HepG2 (cell line): Measurements from ENCODE around the gene RRM2. TPM values are rescaled to one million over a fixed set of nuclear protein-coding genes. Genes with fewer than 3 reads are reported as not detected.

ENCODE experiments used
- ASH2L ChIP-seq: fragments of 300-600, 200-600 bp; sonication (generic); IDR thresholded peaks from 2 replicates; pipeline ENCODE4 v1.7.0; 2017; ENCODE audit warnings: low read depth, mild to moderate bottlenecking, moderate library complexity, mixed read lengths, low read length; ENCODE audit not compliant: insufficient read length
- CSRNP1 ChIP-seq: sonication (generic); formaldehyde crosslinking; IDR thresholded peaks from 2 replicates; pipeline ENCODE4 v1.8.1; 2023; ENCODE audit warnings: mild to moderate bottlenecking, missing genetic modification reagents
- IKZF4 ChIP-seq: sonication (generic); formaldehyde crosslinking; IDR thresholded peaks from 2 replicates; pipeline ENCODE4 v1.5.1; 2020; ENCODE audit warnings: borderline replicate concordance, mild to moderate bottlenecking, low read depth, missing genetic modification reagents; ENCODE audit errors: not compliant biosample characterization
- IRF2 ChIP-seq: IDR thresholded peaks from 2 replicates; pipeline ENCODE4 v1.6.1; 2018; ENCODE audit warnings: missing genetic modification reagents, missing compliant biosample characterization
- NCOA2 ChIP-seq: sonication (generic); formaldehyde crosslinking; IDR thresholded peaks from 2 replicates; pipeline ENCODE4 v1.8.0; 2022; ENCODE audit warnings: inconsistent platforms
- NPAS2 ChIP-seq: sonication (generic); formaldehyde crosslinking; IDR thresholded peaks from 2 replicates; pipeline ENCODE4 v1.8.0; 2022; ENCODE audit warnings: mild to moderate bottlenecking, missing genetic modification reagents, borderline replicate concordance
- SYNCRIP ChIP-seq: fragments of 200-400 bp; formaldehyde crosslinking; IDR thresholded peaks from 2 replicates; pipeline ENCODE4 v1.6.1; 2018; ENCODE audit warnings: mild to moderate bottlenecking, low read depth, low read length; ENCODE audit not compliant: insufficient read depth
- TBX2 ChIP-seq: sonication (generic); formaldehyde crosslinking; IDR thresholded peaks from 2 replicates; pipeline ENCODE4 v1.5.0; 2020; ENCODE audit warnings: missing genetic modification reagents, mild to moderate bottlenecking, borderline replicate concordance
- ZBTB39 ChIP-seq: sonication (generic); formaldehyde crosslinking; IDR thresholded peaks from 2 replicates; pipeline ENCODE4 v1.5.0; 2020; ENCODE audit warnings: missing genetic modification reagents
- ZNF225 ChIP-seq: sonication (generic); formaldehyde crosslinking; IDR thresholded peaks from 2 replicates; pipeline ENCODE4 v1.4.0; 2020; ENCODE audit warnings: mild to moderate bottlenecking, missing genetic modification reagents
- ZNF496 ChIP-seq: sonication (generic); formaldehyde crosslinking; IDR thresholded peaks from 2 replicates; pipeline ENCODE4 v1.8.1; 2023; ENCODE audit warnings: mild to moderate bottlenecking, moderate library complexity, missing genetic modification reagents; ENCODE audit not compliant: insufficient replicate concordance
- ZNF574 ChIP-seq: sonication (generic); formaldehyde crosslinking; IDR thresholded peaks from 2 replicates; pipeline ENCODE4 v1.4.0; 2020; ENCODE audit warnings: missing genetic modification reagents
- ZNF646 ChIP-seq: sonication (generic); formaldehyde crosslinking; IDR thresholded peaks from 2 replicates; pipeline ENCODE4 v1.9.0; 2021; ENCODE audit warnings: mild to moderate bottlenecking, missing genetic modification reagents
- ZNF674 ChIP-seq: sonication (generic); formaldehyde crosslinking; IDR thresholded peaks from 2 replicates; pipeline ENCODE4 v1.5.0; 2020; ENCODE audit warnings: low read depth, mild to moderate bottlenecking, missing genetic modification reagents
- ZSCAN25 ChIP-seq: sonication (generic); formaldehyde crosslinking; IDR thresholded peaks from 2 replicates; pipeline ENCODE4 v1.8.0; 2022; ENCODE audit warnings: mild to moderate bottlenecking, missing genetic modification reagents
- polyA plus RNA-seq, 8 experiments: library from polyadenylated mRNA; depleted of rRNA in 3 of 8; stranded (reverse) in 7 of 8; unstranded in 1 of 8; fragments of >200 nt; fragmentation: Illumina TruSeq in 4 of 8; extraction: Trizol in 4 of 8; gene quantifications; 2 replicates each; pipeline versions ENCODE4 v1.2.1 to v1.2.3, GENCODE V29; 2011 to 2016; ENCODE audit warnings: low read depth in 4 of 8, missing spikeins in 1 of 8, mixed read lengths in 1 of 8; ENCODE audit not compliant: insufficient read depth in 1 of 8
- total RNA-seq, 5 experiments: library from RNA; depleted of rRNA; stranded (reverse); fragments of >200 nt; fragmentation: Illumina TruSeq; extraction: Trizol; gene quantifications; 2 replicates each; pipeline ENCODE4 v1.2.3, GENCODE V29; 2016; ENCODE audit warnings: low read depth in 1 of 5

The RRM2 gene
- total and polyA plus RNA-seq, 2 of the 13 experiments (the other 11 are each of a cell fraction or from before 2014, with no cell fraction given) = 31.3 to 150 TPM

- TF ChIP-seq ZNF574 (CRISPR knock-in tag) (peak; percentile 34; the same call in 1 of the 2 replicates), IKZF4 (no peak), ZSCAN25 (CRISPR knock-in tag) (no peak), ZNF674 (CRISPR knock-in tag) (no peak), IRF2 (CRISPR knock-in tag) (no peak), NPAS2 (CRISPR knock-in tag) (no peak), TBX2 (peak; percentile 42; the same call in 1 of the 2 replicates), ZNF496 (no peak), ASH2L (no peak), NCOA2 (no peak), ZNF225 (CRISPR knock-in tag) (no peak), CSRNP1 (CRISPR knock-in tag) (no peak), SYNCRIP (no peak), ZNF646 (CRISPR knock-in tag) (no peak), ZBTB39 (CRISPR knock-in tag) (no peak)
Measured at GRCh38 chr2:10097352-10098148, 25.0 kb upstream of the RRM2 start (continued).
